Measurements from ENCODE around the gene MAGI1. TPM values are rescaled to one million over a fixed set of nuclear protein-coding genes. Genes with fewer than 3 reads are reported as not detected.
"Not testable (repeated sequence)": the region's sequence is repeated elsewhere in the genome, so short reads cannot be mapped to it uniquely, and the experiment has no call there.

MAGI1 gene
- total RNA-seq, 1 donor from 2014 or later, result 0.48 TPM

DNA sequence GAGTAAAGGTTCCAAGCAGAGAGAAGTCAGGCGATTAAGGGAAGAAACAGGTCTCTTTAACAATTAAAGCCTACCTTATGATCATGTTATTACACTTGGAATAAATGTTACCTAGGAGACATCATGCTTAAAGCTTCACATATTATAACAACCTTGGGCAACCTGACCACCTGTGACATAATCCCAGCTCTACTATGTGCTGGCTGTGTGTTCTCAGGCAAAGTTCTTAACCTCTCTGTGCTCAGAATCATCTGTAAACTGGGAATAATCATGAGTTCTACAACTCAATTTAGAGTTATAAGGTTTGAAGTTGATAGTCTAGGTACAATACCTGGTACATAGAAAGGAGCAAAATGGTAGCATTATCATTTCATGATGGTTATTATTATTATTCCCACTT, 159.3 kb downstream of the MAGI1 start:
- intact Hi-C loops (cut with micrococcal nuclease), result no loop called here

DNA sequence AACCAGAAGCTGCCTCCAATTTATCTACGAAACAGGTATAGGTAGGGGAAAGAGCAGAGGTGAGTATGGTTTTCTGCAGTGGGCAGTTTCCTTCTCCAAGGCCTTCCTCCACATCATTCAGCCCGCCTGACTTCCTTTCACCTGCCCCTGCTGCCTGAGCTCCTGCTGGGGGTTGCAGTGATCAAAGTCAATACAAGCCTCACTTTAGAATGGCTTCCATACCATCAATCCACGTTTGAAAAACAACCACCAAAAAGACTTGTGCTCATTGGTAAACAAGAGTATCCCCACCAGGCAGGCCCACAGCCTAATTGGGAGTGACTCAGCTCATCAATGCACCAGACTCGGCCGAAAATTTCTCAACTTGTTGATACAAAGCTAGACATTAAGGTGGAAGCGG, 159.9 kb downstream of the MAGI1 start:
- intact Hi-C loops (cut with micrococcal nuclease), result no loop called here

DNA sequence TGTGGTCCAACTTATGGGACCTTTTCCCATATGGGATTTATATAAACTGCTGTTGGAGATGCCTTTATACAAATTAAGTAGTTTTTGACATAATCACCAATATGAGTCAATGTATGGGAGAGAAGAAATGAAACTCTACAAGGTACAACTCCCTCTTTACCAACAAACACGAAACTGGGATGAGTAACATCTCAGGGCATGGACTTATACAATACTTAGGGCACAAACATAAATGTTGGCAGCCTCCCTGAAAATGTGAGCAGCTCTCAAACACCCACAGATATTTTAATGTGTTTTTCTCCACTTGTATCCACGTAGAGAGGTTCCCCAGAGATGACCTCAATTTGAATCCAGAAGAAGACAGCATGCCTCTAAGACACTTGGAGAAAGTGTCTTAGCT, 161.6 kb downstream of the MAGI1 start:
- intact Hi-C loops (cut with micrococcal nuclease), result no loop called here

DNA sequence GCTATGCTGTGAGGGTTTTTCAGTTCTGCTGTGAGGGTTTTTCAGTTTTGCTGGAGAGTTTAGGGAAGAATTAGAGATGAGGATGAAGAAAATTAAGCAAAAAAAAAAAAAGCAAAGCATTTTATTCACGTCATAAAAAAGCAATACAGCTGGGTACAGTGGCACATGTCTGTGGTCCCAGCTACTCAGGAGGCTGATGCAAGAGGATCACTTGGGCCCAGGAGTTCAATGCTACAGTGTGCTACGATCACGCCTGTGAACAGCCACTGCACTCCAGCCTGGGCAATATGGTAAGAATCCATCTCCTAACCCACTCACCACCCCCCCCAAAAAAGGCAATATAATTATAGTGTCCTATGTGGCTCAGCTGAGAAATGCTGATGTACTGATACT, 162.7 kb downstream of the MAGI1 start:
- intact Hi-C loops (cut with micrococcal nuclease), result no loop called here

DNA sequence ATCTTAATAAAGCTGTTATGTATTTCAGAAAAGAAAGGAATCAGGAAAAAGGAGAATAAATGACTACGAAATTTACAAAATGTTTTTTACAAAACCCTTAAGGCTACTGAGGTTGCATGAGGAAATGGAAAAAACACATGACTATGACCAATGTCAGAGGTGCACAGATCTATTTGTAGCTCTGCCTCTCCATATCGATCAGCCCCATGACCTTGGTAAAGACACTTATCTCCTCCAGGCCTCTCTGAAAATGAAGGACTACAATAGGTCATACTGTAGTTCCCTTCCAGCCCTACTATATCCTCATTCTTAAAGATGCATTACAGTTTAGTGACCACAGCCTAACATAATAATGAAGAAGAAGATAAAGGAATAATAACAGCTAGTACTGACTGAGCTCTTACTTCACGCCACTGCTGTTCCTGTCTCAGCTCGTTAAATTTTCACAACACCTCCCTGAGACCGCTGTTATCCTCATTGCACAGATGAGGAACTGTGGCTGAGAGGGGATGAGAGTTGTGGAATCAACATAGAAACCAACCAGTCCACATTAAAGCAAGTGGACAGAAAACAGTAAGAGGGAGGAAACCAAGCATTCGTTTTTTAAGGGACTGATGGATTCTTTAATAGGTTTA, 163.2 kb downstream of the MAGI1 start:
- intact Hi-C loops (cut with micrococcal nuclease), result no loop called here

DNA sequence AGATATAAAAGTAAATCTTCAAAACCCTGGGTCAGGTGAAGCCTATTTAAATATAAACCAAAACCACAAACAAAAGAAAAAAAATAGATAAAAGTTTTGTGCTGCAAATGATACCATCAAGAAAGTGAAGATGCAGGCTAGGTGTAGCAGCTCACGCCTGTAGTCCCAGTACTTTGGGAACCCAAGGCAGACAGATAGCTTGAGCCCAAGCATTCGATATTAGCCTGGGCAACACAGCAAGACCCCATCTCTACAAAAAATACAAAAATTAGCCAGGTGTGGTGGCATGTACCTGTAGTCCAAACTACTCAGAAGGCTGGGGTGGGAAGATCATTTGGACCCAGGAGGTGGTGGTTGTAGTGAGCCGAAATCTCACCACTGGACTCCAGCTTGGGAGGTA, 164.8 kb downstream of the MAGI1 start:
- intact Hi-C loops (cut with micrococcal nuclease), result no loop called here

DNA sequence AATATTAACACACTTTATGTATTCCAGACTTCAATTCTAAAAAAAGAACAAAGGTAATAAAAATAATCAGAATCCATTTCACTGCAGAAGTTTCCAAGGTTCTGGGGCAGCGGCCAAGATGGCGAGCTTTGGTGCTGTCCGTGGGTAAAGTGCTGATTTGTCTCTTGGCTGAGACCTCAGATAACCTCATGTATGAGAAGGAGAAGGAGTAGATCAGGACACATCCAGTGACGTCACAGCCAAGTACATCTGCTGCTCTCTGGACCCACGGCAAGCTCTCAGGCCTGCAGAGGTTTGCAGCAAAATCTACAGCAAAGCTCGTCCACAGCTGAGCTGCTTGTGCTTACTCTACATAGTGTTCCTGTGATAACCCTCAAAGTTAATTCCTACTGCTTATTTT, 165.7 kb downstream of the MAGI1 start:
- intact Hi-C loops (cut with micrococcal nuclease), result no loop called here

DNA sequence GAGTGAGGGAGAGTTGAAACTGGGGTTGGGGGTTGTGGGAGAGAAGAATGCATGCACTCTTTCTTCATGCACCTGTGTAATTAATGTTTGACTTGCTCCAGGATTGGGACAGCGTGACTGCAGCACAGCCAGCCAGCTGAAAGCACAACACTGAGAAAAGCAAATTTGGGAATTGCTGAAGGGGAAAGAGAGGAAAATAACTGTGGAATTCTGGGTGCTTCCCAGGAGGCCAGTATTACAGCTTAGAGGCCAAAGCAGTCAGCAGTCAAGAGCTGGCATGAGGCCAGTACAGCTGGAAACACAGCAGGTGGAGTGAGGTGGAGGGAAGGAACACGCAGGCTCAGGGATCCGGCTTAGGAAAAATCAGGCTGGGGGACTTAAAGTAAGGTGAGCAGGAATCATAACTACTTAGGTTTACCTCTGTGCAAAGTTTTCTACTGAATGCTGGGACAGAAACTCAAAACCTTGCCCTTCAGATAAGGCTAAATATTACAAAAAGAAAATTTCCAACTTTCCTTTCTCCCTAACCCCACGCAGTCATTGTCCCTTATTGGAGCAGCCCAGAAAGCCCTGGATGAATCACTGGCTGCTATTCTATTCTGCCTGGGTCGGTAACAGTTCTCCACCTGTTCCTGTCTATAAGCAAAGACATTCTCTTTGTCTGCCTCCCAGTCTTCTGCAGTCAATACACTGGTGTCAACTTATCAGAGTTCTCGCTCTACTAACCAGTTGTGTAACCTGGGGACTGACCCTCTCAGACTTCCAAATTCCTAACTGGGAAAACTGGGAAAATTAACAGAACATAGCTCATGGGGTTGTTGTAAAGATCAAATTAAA, 167.2 kb downstream of the MAGI1 start:
- intact Hi-C loops (cut with micrococcal nuclease), result no loop called here

DNA sequence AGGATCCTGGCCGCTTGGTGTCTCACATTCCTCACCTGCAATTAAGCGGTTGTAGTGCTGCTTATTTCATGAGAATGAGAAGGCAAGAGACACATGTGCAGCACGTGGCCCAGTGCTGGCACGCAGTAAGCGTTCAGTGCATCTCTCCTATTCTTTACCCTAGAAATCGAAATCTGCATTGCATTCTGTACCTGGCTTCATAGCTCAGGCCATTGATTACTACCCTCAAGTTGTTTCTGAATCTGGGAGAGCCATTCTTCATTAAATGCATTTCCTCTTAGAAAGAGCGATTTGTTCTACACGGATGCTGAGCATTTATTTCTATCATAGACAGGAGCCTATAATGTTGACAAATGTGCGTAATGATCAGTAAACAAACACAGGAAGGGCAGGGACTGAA, 168.9 kb downstream of the MAGI1 start:
- intact Hi-C loops (cut with micrococcal nuclease), result no loop called here

DNA sequence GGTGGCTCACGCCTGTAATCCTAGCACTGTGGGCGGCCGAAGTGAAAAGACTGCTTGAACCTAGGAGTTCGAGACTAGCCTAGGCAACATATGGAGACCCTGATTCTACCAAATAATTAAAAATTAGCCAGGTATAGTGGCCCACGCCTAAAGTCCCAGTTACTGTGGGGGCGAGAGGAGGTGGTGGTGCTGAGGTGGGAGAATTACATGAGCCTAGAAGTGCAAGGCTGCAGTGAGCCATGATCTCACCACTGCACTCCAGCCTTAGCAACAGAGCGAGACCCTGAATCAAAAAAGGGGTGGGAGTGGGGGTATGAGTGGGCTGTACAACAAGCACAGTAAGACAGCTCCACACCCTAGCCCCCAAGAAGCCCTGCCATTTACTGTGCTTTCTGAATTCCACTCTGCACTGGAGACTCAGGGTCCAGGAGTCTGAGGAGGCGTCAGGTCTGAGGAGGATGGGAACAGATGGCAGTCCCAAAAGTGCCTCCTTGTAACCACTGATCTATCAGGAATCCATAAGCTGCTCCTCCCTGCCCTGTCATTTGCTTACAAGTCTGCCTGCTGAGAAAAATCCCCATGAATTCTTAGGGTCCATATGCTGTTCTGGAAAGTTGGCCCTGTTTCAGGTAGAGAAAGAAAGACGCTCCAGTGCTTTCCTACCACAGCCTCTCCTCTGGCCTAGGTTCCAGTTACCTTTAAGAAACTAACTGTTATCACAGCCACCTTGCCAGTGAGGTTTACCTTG, 171.1 kb downstream of the MAGI1 start:
- intact Hi-C loops (cut with micrococcal nuclease), result no loop called here

DNA sequence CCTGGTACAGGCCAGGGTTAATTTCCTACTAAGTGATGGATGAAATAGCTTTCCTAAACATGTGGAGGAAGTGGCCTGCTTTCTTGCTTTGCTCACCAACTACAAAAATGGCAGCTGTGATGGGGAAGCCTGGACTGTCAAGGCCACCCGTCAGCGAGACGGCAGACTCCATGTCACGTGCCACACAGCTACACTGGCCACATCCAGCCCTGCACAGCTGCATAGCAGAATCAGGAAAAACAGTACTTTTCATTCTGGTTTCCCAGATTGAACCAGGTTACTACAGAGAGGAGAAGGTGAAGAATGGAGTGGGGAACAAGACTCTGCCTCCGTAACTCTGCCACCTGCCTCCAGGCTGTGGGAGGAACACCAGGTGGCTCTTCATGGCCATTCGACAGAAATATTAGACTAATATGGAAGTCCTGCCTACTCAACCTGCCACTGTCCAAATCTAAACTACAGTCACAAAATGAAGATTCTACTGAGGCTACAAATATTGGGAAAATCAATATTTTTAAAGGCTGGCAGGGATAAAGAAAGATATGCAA, 174.3 kb downstream of the MAGI1 start:
- intact Hi-C loops (cut with micrococcal nuclease), result no loop called here

DNA sequence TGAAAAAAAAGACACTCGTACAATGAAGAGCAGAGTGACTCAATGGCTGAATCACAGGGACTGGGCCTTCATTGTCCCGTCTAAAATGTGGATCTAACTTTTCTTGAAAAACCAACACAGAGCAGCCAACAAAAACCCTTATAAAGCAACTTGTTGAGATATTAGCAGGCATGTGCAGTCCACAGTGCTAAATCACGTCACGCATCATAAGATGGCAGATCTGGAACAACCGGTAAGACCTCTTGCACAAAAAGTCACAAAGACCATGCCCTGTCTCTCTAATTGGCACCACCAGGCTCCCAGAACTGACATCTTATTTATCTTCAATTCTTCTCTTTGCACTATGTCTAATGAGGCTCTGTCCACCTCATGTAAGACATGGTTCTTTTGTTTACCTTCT, 177.0 kb downstream of the MAGI1 start:
- intact Hi-C loops (cut with micrococcal nuclease), result no loop called here

DNA sequence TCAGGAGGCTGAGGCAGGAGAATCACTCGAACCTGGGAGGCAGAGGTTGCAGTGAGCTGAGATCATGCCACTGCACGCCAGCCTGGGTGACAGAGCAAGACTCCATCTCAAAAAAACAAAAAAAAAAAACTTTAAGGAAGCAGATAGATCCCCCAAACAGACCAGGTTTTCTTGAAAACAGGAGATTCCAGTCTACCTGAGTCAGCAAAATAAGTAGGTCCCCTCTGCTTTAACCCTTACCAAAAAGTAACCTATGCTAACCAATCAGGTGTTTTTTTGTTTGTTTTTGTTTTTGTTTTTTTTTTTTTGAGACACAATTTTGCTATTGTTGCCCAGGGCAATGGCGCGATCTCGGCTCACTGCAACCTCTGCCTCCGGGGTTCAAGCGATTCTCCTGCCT, 179.1 kb downstream of the MAGI1 start:
- intact Hi-C loops (cut with micrococcal nuclease), result not testable (repeated sequence)

DNA sequence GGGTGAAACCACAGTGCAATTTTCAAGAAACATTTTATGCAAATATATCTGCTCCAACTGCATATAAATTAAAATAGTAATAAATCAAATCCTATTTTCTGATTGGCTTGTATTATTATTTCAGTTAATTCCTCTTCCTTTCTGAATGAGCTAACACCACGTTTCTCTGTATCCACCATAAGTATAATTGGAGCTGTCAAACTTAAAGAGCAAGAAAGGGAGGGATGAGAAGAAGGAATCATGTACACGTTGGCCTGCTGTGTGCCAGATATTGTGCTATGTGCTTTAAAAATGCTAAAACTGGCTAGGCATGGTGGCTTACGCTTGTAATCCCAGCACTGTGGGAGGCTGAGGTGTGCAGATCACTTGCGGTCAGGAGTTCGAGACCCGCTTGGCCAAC, 180.0 kb downstream of the MAGI1 start:
- intact Hi-C loops (cut with micrococcal nuclease), result no loop called here

DNA sequence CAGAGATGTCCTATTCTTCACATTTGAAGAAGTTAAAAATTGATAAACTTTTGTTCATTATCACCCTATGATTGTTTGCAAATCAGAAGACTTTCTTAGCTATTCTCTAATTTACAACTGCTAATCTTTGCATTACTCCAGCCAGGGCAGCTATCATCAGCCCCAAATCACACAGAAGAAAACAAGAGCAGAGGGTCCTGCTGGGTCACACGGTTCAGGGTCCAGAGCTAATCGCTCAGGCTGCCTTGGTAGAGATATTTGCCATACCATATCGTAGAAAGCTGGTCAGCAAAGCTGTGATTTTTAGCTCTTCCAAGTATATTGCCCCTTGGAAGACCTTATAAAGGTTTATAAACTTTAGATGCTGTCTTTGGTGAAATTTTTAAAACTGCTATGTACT, 181.4 kb downstream of the MAGI1 start:
- intact Hi-C loops (cut with micrococcal nuclease), result no loop called here

DNA sequence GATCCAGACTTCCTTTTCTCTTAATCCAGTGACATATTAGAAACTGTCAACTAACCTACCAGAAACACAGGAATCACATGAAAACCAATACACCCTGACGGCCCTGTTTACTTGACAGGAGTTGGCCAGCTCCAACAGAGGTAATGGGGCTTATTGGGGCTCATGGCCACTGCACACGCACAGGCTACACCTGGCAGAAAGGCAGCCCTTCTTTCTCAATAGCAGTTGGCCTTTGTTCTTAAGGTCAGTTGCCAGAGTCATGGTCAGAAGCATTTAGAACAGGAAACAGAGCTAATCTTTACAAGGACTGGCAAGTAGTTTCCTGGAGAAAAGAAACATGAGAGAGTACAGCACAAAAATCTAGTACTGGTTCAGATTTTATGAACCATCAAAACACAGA, 181.8 kb downstream of the MAGI1 start:
- intact Hi-C loops (cut with micrococcal nuclease), result no loop called here

DNA sequence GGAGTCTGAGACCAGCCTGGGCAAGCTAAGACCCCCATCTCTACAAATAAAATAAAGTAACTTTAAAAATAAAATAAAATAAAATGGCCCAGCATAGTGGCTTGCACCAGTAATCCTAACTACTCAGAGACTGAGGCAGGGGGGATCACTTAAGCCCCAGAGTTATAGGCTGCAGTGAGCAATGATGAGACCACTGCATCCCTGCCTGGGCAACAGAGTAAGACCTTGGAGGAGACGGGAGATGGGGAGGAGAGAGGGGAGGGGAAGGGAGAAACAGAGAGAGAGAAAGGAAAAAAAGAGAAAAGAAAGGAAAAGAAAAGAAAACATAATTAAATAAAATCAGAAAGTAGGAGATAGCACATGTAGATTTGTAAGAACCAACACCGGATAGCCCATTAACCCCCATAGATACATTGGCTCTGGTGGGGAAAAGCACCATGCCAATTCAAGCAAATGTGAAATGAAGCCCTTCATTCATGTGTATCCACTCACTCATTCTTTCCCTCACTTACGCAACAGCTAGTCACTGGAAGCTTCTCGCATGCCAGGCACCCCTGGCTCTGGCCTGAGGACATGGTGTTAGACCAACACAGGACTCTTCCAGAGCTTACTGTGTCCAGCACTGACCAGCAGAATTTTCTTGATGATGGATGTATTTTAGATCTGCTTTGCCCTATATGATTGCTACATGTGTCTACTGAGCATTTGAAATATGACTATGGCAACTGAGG, 183.2 kb downstream of the MAGI1 start:
- intact Hi-C loops (cut with micrococcal nuclease), result no loop called here

DNA sequence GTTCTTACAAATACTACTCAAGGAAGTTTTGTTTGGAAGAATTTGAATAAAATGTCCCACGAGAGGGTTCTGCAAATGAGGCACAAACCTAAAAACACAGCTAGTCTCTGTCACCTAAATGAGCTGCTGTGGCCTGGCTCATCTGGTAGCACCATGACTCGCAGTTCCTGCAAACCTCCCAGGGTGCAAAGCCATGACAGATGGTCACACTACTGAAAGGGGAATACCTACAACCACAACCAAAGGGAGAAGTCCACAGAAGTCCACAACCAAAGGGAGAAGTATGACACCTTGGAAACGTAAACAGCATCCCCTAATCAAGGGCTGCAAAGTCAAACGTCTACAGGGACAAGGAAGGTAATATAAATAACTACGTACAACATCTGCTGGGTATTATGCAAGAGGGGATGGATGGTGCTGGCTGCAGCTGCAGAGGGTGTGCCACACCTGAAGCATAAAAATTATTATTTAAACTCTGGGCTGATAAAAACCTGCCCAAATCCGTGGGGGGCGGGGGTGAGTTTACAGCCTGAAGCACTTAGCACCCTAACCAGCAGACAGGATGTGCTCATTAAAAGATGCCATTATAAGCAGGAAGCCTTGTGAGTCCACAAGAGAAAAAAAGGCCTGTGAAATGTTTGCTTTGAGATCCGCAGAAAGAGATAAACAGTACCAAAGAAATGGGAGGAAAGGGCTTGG, 184.0 kb downstream of the MAGI1 start:
- intact Hi-C loops (cut with micrococcal nuclease), result no loop called here

DNA sequence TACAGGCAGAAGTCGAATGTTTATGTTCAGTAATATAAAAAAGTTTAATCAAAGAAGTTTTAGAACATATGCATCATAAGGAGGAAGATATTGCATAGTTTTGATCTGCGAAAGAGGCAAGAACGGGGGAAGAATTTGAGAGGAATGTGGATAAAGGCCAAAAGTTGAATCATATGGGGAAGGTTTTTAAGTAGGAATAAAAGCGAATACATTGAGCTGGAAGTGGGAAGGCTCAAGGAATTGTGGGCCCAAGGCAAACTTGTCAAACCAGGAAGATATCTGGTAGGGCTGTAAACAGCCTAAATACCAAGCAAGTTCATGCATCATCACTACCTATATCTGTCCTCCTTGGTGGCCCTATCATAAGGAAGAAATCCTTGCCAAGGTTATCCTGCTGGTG, 186.9 kb downstream of the MAGI1 start:
- intact Hi-C loops (cut with micrococcal nuclease), result no loop called here

DNA sequence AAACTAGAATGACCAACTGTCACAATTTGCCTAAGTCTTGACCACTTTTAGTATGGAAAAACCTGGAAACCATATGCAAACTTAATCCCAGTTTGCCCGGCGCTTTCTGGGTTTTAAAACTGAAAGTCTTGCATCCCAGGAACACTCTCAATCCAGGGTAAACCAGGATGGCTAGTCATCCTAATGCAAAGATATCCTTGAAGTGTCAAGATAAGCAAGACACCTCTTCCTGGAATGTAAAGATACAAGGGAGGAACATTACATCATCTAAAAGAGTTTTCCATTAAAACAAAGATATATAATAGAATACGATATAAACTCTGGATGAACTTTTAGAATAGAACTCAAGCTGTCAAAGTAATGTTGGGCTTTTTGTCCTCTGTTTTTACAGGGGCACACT, 188.5 kb downstream of the MAGI1 start:
- intact Hi-C loops (cut with micrococcal nuclease), result no loop called here

DNA sequence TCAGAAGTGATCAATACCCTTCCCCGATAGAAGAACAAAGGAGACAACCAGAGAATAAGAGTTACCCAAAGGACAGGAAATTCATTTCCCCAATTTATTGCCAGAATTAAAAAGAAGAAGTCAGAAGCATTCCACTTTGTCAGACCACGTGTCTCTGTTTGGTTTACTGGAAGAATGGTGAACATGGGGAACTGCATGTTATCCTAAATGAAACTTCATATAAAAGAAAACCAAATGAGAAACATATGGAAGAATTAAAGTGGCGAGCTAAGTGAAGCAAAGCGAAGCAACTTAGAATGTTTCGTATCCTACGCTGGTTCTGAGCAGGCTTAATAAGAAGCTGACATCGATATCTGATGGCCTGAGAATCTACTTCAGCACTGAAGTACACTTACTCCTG, 190.7 kb downstream of the MAGI1 start:
- intact Hi-C loops (cut with micrococcal nuclease), result no loop called here

All from T-helper 2 cell treated with Interferon-gamma antibody and Interleukin-4, amounts not matched to agents 100 ng/mL and 5 ng/mL, for 36 hours (primary cell).